ENCODE results near the gene PPM1L. TPM values are rescaled to one million over a fixed set of nuclear protein-coding genes. Genes with fewer than 3 reads are reported as not detected.
"Not testable (repeated sequence)": the region's sequence is repeated elsewhere in the genome, so short reads cannot be mapped to it uniquely, and the experiment has no call there.

The PPM1L gene
- polyA plus RNA-seq, 3 donors: 1.3 to 3.8 (median 2.6) TPM

DNA sequence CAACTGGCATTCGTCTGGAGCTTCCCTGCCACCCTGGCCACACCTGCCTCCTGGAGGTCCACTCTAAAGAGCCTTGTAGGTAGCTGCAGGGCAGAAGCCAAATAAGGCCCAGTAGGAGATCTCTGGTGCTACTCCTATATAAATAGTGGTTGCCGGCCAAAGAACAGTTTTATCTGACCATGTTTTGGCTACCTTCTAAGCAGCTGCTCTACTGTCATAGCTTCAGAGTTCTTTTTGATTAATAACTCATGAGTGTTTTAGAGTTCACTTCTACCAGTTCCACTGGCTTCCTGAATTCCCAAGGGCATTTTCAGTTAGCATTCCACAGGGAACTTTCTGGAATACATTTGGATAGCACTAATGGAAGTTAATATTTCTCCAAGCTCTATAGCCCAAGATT is 194.5 kb downstream of the PPM1L start:
- no peak overlapping the region for H3K27ac ChIP-seq (ENCODE audit: low read depth, low read length)
- 39 to 80% (median 75%) methylated on average over 2 of the region's 2 CpGs for WGBS, 3 donors

DNA sequence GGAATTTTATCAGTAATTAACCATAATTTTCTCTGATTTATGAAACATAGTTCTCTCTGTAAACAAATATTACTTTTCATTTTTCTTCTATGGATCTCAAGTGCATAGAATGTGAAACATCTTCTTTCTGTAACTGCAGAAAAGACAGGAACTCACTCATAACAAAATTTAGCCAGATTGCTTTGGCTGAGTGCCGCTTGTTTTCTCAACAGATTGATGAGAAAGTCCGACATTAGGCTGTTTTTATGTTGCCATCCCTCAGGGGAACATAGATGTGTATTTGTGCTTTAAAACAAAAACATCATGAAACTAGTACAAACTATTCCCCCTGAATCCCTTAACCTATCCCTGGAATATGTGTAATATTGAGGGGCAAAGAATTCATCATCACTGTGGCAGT is 194.9 kb downstream of the PPM1L start:
- H3K27ac ChIP-seq (ENCODE audit: low read depth, low read length): no peak overlapping the region
- 58 to 71% (median 67%) methylated on average over 2 of the region's 2 CpGs for WGBS, 3 donors

DNA sequence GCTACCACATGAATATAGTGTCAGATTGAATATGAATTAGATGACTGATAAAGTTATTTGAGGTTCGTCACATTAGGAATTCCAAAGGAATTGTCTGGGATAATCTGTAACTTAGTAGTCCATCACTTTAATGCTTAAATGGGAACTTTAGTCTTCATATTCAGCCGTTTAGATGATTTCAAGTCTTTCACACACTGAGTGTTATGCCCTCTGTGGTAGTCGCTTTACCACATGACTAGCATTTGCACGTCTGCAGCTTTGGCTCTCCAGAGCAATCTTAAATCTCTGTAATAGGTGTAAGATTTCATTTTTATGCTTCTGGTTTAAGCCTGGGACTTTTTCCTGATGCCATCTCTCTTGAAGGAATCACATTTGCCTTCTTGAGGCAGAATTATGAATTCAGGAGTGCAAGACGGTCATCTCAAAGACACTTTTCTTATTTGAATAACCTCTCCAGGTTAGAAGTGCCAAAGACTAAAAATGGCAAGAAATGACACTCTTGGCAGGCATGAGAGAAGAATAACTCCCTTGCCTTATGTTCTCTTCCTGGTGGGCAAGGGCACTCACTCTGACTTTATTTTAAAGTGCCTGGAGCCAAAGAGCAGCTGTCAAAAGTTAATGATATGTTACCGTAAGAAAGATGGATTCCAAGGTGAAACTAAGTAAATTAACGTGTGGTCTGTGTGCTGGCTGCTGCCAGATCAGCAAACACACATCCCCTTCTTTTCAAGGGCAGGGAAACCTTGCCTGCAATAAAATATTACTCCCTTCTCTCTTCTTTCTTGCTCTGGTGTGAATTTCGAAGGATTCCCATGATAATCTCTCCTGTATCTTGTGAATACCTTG is 195.8 kb downstream of the PPM1L start:
- WGBS, 3 donors: 48 to 76% (median 76%) methylated on average over 8 of the region's 8 CpGs
- no peak overlapping the region for H3K27ac ChIP-seq (ENCODE audit: low read depth, low read length)

DNA sequence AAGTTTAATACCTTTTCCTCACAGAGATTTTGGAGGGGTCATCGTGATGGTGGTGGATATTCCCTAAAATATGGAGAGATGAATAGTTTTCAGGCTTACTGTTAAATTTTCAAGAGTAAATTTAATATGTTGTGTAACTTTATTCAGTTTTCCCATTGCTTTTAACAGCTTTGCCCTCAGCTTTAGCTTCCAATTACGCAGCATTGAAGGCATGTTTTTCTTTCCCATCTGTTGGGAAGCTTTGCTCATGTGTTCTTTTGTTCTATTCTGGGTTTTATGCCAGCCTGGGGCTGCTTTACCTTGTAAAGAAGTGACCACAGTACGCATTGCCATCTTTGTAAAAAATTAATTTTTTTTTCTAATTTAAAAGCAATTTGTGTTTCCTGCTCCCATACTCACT is 197.7 kb downstream of the PPM1L start:
- 92 to 98% (median 92%) methylated on average over 3 of the region's 3 CpGs for WGBS, 3 donors
- no peak overlapping the region for H3K27ac ChIP-seq (ENCODE audit: low read depth, low read length)

DNA sequence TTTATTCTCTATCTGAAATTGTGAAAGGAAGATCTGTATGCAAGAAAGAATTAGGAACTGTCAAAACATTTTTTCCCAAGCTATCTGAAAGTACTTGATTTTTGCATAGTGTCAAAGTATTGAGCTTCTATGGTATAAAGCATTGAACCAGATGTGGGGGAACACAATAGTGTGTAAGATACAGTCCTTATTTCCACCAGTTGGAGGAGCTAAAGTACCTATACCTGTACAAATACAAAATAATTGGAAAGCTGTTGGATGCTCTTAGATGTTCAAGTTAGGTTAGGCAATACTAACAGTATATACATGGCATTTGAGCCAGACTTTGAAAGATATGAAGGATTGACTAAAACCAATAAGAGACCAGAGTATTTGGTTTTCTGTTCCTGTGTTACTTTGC is 200.8 kb downstream of the PPM1L start:
- H3K27ac ChIP-seq (ENCODE audit: low read depth, low read length): no peak overlapping the region

DNA sequence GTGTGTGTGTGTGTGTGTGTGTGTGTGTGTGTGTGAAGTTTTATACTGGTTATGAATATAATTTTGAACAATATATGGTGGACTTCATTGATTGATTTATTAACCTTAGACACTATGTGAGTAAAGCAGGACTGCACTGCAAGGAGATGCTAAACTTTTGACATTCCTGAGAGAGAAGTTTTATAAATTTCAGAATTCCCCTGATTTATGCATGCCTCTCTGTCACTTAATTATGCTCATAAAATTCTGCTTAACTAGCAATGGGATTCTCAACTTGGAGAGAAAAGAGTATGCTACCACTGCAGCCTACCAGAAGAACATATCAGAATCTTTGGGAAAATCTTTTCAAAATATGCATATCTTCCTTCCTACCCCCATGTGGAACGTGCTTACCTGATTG is 204.5 kb downstream of the PPM1L start:
- no peak overlapping the region for H3K27ac ChIP-seq (ENCODE audit: low read depth, low read length)
- WGBS, 3 donors: 78 to 89% (median 87%) methylated on average over 1 of the region's 1 CpG

DNA sequence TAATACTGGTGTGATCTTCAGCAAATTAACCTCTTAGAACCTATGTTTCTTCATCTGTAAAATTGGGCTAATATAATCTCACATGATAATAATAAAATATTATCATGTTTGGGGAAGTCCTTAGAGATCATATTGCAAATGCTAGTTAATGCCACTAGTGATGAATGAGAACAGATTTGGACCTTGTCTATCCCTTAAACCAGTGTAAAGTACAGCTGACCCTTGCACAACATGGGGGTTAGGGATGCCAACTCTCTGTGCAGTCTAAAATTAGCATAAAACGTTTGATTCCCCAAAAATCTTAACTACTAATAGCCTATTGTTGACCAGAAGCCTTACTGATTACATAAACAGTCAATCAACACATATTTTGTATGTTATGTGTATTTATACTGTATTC is 207.9 kb downstream of the PPM1L start:
- no peak overlapping the region for H3K27ac ChIP-seq (ENCODE audit: low read depth, low read length)
- WGBS, 3 donors: 21 to 36% (median 25%) methylated on average over 1 of the region's 1 CpG

DNA sequence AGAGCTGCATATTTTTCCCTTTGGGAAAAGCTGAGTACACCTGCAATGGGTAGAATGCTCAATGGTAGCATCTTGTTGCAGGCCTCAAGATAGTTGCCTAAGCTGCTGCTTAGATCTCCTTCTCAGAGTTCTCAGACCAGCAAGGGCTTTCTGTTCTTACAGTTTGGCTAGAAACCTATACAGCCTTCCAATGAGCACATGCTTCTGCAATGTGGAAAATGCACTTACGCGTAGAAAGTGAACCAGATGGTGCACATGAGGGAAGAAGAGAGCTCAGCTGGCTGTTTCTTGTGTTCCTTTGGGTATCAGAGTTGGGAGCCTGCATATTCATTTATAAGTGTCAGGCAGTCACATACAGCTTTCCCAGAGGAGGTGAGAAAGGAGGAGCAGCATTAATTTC is 212.7 kb downstream of the PPM1L start:
- H3K27ac ChIP-seq (ENCODE audit: low read depth, low read length): no peak overlapping the region
- WGBS, 3 donors: 28 to 47% (median 31%) methylated on average over 2 of the region's 2 CpGs

DNA sequence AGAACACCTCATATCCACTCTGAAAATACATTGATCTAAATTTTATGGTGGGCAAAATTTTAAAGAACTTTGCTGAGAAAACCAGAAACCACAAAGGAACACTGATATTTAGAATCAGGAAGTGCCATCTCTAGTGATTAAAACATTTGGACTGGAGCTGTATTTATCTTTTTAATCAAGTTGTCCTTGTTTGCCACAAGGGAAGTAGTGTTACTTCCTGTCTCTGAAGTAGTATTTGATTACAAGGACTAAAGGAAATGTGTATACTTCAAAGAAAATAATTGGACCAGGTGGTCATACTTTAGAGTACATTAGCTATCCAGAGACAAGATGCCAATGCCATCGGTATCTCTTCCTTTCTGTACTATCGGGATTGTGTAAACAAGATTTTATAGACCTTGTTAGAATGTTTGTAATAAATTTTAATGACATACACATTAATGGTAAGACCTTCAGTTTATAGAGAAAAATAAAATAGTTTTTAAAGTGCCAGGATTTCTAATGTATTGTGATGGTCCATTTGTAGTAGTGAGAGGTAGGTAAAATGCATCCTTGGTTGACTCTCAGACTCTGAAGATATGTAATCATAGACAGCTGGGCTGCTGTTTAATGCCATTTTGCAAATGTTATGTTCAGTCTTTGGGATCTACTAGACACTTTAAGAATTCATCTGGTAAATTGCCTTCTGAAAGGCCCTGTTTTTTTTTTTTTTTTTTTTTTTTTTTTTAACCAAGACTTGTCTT is 217.2 kb downstream of the PPM1L start:
- 21 to 55% (median 25%) methylated on average over 2 of the region's 2 CpGs for WGBS, 3 donors

DNA sequence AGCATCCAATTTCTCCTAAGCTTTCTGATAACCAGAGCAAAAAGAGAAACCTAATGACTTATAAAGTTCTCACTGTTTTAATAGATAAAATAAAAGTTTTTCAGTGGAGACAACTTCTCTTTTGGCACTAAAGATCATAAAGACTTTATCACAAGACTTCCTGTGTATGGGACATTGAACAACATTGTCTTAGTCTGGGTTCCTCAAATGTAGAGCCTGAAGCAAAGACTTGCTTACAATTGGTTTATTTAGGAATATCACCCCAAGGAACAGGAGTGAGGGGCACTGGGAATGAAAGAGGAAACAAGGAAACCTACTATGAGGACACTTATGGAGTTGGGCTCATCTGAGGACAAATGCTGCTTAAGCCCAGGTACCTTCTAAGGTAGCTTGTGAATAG is 221.7 kb downstream of the PPM1L start:
- no peak overlapping the region for H3K27ac ChIP-seq (ENCODE audit: low read depth, low read length)

More for the DNA sequence above, 217.2 kb downstream of the PPM1L start:
- H3K27ac ChIP-seq (ENCODE audit: low read depth, low read length): no peak overlapping the region

DNA sequence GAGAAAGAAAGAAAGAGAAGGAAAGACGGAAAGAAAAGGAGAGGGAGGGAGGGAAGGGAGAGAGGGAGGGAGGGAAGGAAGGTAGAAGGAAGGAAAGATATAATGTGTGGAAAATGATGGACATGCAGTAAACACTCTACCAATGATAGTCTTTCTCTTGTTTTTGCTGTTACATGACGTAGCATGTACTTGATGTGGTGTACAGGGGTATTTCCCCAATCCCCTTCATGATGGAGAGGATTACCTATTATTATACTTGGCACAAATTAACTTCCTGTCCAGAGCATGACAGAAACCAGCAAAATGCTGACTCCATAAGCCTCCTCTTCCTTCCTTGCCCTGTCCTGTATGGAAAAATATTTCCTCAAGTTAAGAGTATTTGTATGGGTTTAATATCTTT is 224.7 kb downstream of the PPM1L start:
- H3K27ac ChIP-seq (ENCODE audit: low read depth, low read length): no peak overlapping the region
- 50 to 87% (median 53%) methylated on average over 2 of the region's 2 CpGs for WGBS, 3 donors

DNA sequence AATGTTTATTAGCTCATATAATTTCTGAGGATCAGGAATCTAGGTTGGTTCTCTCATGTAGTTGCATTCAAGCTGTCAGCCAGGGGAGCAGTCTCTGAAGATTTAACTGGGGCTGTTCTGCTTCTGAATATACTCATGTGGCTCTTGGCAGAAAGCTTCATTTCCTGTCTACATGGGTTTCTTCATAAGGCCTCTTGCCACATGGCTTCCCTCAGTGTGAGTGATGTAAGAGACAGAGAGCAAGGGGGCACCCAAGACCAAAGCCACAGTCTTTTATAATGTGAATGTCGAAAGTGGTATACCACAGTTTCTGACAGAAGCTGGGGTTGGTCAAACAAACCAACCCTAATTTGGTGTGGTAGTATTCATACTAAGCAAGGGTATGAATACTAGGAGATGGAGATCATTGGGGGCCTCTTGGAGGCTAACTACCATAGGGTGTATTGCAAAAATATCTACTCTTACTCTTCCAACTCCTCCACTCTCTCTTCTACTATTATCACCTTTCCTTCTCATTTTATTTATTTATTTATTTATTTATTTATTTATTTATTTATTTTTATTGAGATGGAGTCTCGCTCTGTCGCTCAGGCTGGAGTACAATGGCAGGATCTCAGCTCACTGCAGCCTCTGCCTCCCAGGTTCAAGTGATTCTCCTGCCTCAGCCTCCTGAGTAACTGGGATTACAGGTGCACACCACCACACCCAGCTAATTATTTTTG is 225.3 kb downstream of the PPM1L start:
- H3K27ac ChIP-seq (ENCODE audit: low read depth, low read length): no peak overlapping the region
- WGBS, 3 donors: 84 to 98% (median 87%) methylated on average over 3 of the region's 3 CpGs

DNA sequence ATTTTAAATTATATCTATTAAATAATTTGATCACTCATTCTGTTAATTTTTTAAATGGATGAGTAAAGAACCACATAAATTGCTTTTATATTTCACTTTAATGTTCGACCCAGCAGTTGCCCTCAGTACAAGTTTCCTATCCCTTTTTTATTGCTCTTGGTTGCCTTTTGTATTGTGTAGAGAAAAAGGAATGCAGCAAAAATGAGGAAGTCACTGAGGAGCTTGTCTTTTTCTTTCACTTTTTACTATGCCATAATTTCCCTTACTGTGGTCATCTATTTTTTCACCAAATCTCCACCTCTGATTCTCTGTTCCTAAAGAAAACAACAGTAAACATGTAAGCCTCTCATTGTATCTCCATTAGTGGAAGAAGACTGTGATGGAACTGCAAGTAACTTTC is 226.5 kb downstream of the PPM1L start:
- WGBS, 3 donors: 41 to 78% (median 42%) methylated on average over 1 of the region's 1 CpG
- H3K27ac ChIP-seq (ENCODE audit: low read depth, low read length): no peak overlapping the region

DNA sequence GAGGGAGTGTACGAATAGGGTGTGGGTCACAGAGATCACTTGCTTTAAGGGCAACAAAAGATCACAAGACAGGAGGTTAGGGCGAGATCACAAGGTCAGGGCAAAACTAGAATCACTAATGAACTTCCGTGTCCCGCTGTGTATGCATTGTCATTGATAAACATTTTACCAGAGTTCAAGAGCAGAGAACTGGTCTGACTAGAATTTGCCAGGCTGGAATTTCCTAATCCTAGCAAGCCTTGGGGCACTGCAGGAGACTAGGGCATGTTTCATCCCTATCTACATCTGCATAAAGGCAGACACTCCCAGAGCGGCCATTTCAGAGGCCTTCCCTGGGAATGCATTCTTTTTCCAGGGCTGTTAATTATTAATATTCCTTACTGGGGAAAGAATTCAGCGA is 227.9 kb downstream of the PPM1L start:
- WGBS, 3 donors: 78 to 88% (median 82%) methylated on average over 6 of the region's 6 CpGs
- H3K27ac ChIP-seq (ENCODE audit: low read depth, low read length): not testable (repeated sequence)

DNA sequence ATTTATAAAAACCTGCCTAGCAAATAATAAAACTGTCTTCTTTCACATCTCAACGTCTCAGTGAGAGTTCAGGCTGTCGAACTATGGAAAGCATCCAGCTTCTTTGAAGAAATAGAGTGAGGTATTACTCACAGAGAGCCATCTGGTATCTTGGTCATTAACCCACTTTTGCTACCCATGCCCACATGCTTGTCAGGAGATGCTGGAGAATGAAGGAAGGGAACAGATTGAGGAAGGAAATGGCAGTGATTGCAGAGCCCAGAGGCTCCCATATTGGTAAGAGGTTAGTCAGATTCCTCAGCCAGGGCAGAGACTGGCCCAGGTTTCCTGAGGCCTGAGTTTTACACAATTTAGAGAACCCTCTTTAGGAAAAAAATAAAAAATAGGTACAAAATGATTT is 230.0 kb downstream of the PPM1L start:
- 43 to 68% (median 44%) methylated on average over 2 of the region's 2 CpGs for WGBS, 3 donors
- H3K27ac ChIP-seq (ENCODE audit: low read depth, low read length): no peak overlapping the region

DNA sequence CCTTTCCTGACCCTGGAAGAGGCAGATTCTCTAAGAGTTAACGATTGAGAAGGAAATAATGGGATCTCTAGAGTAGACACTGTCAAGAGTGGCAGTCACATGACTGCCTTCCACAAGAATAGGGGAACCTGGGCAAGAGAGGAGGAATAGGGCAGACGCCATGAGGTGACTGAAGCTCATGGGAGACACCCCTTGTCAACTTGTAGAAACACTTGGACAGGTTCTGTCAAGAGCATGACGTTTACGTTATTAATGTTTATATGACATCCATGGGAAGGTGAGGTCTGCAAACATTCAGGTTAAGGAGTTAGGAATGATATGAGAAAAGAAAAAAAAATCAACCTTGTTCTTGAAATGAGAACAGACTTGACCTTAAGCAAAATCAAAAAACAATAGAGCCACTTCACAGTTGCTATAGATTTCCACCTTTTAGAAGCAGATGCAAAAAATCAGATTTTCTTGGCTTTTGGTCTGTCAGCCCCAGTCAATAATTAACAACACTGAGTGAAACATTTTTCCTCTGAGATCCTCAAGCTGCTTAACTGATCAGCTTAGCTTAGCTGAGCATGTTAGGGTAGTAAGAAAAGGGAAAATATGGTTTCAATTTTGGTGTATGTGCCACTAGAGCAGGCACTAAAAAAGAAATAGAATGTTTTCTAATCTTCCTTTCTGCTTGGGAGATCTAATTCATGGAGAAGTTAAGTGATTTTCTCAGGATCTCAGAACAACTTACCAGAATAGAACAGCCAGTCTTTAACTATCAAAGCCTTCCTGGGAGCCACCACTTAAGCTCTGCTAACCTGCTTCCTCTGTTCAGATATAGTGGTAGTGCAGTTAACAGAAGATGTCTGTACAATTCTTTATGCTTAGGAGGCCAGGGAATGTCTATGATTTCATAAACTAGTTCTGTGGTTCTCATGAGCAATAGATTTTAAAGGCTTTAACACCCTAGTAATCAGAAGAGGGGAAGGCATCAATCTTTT is 232.2 kb downstream of the PPM1L start:
- no peak overlapping the region for H3K27ac ChIP-seq (ENCODE audit: low read depth, low read length)
- WGBS, 3 donors: 48 to 88% (median 81%) methylated on average over 4 of the region's 4 CpGs

DNA sequence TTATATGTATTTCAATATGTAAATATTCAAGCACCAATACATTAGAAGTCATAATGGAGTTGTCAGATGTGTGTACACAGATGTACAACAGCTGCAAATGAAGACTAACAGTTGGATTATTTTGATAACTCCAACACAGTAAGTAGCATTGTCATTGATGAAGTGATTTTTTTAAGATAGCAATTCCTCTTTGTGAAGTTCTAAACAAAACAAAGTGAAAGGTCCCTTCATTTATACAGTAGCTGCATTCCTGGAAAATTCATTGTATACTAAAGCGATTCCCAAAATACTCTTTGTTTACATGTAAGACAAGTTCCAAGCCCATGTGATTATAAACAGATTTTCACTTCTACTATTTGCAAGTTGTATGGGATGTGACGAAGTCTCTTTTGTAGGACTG is 234.4 kb downstream of the PPM1L start:
- H3K27ac ChIP-seq (ENCODE audit: low read depth, low read length): no peak overlapping the region
- whole genome bisulfite sequencing, 3 donors: 84 to 92% (median 84%) methylated on average over 2 of the region's 2 CpGs

DNA sequence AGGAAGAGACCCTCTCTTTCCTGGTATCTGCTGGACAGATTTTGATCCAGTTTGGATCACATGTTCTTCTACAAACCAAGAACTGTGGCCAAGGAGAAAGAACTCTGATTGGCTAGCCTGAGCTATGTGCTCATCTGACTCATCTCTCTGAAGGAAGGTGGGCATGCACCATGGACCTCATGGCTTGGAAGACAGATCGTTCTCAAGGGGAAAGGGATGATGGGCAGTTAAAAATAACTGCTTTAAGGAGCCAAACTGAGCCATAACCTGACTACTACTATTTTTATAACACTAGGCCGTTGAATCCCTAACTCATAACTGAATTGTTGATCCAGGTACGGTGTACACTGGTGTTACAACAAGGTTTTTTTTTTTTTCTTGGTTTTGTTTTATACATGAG is 236.7 kb downstream of the PPM1L start:
- WGBS, 3 donors: 78 to 83% (median 81%) methylated on average over 3 of the region's 3 CpGs
- no peak overlapping the region for H3K27ac ChIP-seq (ENCODE audit: low read depth, low read length)

Measured in adipose tissue (tissue), 3 donors.